GM12873 (cell line): Measurements from ENCODE around the gene FHIP2A.

Experiments
- TF ChIP-seq, protein P1 (sequence below): IDR thresholded peaks from 2 replicates; pipeline ENCODE4 v1.5.1; 2012; ENCODE audit warnings: low read depth, mild to moderate bottlenecking, moderate library complexity, low read length, control low read depth; ENCODE audit not compliant: insufficient read depth; ENCODE audit errors: missing control alignments

The FHIP2A gene

DNA sequence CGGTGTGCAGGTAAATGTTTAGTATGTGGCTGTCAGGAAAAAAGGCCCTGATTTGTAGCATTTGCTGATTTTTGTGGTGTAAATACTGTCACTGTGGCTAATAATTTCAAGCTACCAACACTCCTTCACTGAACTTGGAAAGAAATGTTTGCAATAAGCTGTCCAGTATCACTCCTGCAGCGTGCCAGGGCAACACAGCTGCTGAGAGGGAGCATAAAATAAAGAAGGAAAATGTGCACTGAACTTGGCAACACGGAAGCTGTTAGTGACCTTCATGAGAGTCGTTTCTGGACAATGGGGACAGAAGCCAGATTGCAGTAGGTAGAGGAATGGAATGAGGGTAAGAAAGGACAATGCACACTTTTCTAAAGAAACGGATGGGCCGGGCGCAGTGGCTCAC is 37.9 kb upstream of the FHIP2A start:
- TF ChIP-seq, protein P1, sequence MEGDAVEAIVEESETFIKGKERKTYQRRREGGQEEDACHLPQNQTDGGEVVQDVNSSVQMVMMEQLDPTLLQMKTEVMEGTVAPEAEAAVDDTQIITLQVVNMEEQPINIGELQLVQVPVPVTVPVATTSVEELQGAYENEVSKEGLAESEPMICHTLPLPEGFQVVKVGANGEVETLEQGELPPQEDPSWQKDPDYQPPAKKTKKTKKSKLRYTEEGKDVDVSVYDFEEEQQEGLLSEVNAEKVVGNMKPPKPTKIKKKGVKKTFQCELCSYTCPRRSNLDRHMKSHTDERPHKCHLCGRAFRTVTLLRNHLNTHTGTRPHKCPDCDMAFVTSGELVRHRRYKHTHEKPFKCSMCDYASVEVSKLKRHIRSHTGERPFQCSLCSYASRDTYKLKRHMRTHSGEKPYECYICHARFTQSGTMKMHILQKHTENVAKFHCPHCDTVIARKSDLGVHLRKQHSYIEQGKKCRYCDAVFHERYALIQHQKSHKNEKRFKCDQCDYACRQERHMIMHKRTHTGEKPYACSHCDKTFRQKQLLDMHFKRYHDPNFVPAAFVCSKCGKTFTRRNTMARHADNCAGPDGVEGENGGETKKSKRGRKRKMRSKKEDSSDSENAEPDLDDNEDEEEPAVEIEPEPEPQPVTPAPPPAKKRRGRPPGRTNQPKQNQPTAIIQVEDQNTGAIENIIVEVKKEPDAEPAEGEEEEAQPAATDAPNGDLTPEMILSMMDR = no peak

DNA sequence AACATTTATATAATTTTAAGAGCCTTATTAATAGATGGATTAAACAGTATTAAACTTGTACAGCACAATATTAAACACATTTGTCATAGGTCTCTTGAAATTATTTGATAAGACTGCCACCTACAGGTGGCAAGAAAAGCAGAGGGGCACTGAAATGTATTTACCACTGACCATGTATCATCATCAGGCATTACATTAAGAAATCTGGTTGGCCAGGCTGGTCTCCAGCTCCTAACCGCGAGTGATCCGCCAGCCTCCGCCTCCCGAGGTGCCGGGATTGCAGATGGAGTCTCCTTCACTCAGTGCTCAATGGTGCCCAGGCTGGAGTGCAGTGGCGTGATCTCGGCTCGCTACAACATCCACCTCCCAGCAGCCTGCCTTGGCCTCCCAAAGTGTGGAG is 35.1 kb upstream of the FHIP2A start:
- TF ChIP-seq, protein P1 = peak; percentile 44

DNA sequence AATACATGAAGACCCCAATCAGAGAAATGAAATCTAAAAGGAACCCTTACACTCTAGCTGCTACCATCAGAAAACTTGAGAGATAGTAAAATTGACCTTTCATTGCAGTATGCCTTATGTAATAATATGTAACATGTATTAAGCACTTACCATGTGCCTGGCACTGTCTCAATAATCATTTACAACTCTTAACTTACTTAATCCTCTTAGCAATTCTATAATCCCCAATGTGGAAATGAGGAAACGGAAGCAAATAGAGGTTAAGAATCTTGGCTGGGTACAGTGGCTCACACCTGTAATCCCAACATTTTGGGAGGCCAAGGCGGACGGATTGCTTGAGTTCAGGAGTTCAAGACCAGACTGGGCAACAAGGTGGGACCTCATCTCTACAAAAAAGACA is 29.8 kb upstream of the FHIP2A start:
- TF ChIP-seq, protein P1 = no peak

DNA sequence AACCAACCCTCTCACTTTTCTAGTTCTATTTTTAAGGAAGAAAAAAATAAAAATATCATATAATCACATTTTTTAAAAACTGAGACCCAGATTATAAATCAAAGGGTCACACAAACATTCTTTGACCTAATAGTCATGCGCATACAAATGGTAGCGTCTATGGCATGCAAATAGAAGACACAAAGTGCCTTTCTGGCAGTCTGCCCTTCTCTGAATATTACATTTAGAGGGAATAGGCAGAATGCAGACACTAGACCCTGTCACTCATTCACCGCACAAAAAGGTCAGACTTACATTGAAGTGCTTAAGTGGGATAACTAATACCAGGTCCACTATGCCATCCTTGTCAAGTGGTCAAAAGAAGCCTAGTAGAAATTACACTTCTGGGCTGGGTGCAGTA is 26.5 kb upstream of the FHIP2A start:
- TF ChIP-seq, protein P1 = no peak

DNA sequence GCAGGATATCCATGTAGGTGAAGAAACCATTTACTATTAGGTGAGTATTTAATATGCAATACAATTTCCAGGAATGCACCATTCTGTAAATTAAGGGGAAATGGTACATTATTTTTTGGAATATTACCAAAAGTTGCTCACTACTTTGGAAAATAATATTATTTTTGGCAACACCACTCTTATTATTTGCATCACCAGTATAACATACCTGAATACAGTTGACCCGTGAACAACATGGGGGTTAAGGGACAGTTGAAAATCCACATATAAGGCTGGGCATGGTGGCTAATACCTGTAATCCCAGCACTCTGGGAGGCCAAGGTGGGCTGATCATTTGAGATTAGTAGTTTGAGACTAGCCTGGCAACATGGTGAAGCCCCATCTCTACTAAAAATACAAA is 21.2 kb upstream of the FHIP2A start:
- TF ChIP-seq, protein P1 = no peak

DNA sequence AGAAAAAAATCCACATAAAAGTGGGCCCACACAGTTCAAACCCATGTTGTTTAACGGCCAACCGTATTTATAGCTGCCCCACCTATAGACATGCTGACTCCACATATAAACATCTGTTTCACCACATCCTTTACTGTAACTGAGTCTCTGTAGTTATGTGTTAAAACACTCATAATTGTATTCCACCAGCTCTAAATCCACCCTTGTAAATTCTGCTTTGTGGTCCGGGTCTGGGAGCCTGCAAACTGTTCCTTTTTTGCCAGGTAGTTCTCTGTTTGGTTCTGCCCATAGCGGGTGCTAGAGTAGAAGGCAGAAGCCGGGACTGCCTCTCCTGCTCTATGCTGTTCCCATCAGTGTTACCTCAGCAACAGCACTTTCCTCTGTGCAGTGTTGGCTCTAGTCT is 20.2 kb upstream of the FHIP2A start:
- TF ChIP-seq, protein P1 = no peak

DNA sequence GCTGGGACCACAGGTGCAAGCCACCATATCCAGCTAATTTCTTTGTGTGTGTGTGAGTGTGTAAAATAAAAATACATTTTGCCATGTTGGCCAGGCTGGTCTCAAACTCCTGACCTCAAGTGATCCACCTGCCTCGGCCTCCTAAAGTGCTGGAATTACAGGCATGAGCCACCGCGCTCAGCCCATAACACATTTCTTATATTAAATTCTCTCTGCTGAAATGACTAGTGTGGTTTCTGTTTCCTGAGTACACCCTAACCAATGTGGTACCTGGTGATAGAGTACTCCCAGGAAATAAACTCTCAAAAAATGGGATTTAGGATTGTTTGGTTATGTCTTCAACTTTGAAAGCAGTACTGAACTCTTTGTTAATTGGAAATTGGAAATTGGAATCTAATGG is 19.4 kb upstream of the FHIP2A start:
- TF ChIP-seq, protein P1 = no peak
